ENCODE results near the gene STXBP6. TPM values are rescaled to one million over a fixed set of nuclear protein-coding genes. Genes with fewer than 3 reads are reported as not detected.
"Not testable (repeated sequence)": the region's sequence is repeated elsewhere in the genome, so short reads cannot be mapped to it uniquely, and the experiment has no call there.

The STXBP6 gene
- total RNA-seq, 4 donors from 2014 or later, result 7.1 to 16.8 (median 8.9) TPM

DNA sequence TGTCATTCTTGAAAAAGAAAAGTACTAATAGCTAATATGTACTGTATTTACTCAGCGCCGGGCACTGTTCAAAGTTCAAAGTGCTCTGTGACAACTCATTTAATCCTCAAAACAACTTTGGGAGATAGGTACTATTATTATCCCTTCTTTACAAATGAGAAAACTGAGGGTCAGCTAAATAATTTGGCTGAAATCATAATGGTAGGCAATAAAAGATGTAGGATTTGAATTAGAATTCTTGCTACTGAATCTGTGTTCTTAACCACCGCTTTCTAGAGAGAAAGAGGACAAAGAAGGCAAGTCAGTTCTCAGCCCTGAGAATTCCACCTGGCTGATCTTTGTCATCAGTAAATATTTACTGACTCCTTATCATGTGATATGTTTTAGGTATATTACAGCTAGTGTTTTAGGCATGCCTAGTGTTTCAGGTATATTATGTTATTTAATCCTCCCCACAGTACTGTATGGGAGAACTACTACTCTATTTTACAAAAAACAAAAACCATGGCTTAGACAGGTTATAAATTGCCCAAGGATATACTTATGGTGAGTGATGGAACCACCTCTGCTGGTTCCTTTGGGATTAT lies 210.2 kb downstream of the STXBP6 start:
- H3K36me3 ChIP-seq, result no peaks in the 10 kb centered on the region
- 37 to 41% methylated on average over 3 of the region's 3 CpGs for WGBS, 2 donors (ENCODE audit: low coverage in 1 of 2)
- in situ Hi-C loops (cut with MboI; ENCODE audit: low pct_ligation_motif_present in 1 of 4, low pct_unique_long_range_greater_than_20kb in 1 of 4, low sequenced_read_pairs in 3 of 4) (no loop called here), intact Hi-C loops (cut with DNase I; ENCODE audit: low total_unique reads) (no loop called here)
- peak overlapping the region; percentile 38 to 66 (median 58) for H3K27ac ChIP-seq
- no peaks in the 10 kb centered on the region for H3K9me3 ChIP-seq
- peak; percentile 27 for DNase-seq
- no peak overlapping the region for H3K4me3 ChIP-seq
- H3K4me1 ChIP-seq, result peaks cover 0 to 60% (median 29%) of the 10 kb centered on the region in 4 donors
- no peaks in the 10 kb centered on the region for H3K27me3 ChIP-seq
- TF ChIP-seq, protein P1, sequence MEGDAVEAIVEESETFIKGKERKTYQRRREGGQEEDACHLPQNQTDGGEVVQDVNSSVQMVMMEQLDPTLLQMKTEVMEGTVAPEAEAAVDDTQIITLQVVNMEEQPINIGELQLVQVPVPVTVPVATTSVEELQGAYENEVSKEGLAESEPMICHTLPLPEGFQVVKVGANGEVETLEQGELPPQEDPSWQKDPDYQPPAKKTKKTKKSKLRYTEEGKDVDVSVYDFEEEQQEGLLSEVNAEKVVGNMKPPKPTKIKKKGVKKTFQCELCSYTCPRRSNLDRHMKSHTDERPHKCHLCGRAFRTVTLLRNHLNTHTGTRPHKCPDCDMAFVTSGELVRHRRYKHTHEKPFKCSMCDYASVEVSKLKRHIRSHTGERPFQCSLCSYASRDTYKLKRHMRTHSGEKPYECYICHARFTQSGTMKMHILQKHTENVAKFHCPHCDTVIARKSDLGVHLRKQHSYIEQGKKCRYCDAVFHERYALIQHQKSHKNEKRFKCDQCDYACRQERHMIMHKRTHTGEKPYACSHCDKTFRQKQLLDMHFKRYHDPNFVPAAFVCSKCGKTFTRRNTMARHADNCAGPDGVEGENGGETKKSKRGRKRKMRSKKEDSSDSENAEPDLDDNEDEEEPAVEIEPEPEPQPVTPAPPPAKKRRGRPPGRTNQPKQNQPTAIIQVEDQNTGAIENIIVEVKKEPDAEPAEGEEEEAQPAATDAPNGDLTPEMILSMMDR (IDR thresholded peaks at IDR 0.05), result no peak
- TF ChIP-seq POLR2A (IDR thresholded peaks at IDR 0.05) (no peak), POLR2AphosphoS5 (IDR thresholded peaks at IDR 0.05) (no peak), EP300 (IDR thresholded peaks at IDR 0.05; ENCODE audit: low read depth) (no peak)

DNA sequence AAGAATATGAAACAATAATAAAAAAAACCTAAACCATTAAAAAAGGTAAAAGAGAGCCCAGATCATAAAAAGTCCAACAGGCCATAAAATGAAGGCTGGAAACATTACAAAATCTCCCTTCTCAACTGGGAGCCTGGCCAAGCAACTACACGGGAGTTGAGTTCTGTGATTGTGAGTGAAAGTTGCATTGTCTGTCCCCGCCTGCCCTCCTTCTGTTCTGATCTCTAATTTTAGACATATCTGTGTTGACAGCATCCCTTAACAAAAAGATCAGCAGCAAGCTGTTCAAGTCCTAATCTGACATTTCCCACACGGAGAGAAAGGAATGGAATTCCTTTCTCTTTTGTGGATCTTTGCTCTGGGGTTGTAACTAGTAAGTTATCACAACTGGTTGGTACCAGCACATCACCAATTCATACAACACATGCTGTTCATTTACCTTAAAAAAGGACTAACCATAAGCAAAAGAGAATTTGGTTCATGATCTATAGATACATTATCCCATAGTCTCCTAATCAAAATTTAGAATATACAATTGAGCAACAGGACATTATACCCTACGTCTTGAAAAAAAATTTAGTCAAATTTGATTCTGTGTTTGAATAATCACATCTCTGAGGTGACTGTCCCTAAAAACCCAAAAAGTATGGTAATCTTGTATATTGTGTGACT lies 210.9 kb downstream of the STXBP6 start:
- Histone ChIP-seq H3K9me3 (no peaks in the 10 kb centered on the region), H3K27me3 (no peaks in the 10 kb centered on the region), H3K4me1 (peaks cover 0 to 54% (median 27%) of the 10 kb centered on the region in 4 donors), H3K4me3 (no peak overlapping the region), H3K36me3 (no peaks in the 10 kb centered on the region), H3K27ac (peak overlapping the region; percentile 38 to 66 (median 58))
- WGBS, 2 donors (ENCODE audit: low coverage in 1 of 2), result 29 to 39% methylated on average over 4 of the region's 4 CpGs
- peak; percentile 33 for DNase-seq
- TF ChIP-seq, protein P1 (IDR thresholded peaks at IDR 0.05), result no peak
- TF ChIP-seq POLR2AphosphoS5 (IDR thresholded peaks at IDR 0.05), result no peak
- no peak for TF ChIP-seq POLR2A (IDR thresholded peaks at IDR 0.05)
- no peak for TF ChIP-seq EP300 (IDR thresholded peaks at IDR 0.05; ENCODE audit: low read depth)
- intact Hi-C loops (cut with DNase I; ENCODE audit: low total_unique reads), result no loop called here
- in situ Hi-C loops (cut with MboI; ENCODE audit: low pct_ligation_motif_present in 1 of 4, low pct_unique_long_range_greater_than_20kb in 1 of 4, low sequenced_read_pairs in 3 of 4), result no loop called here

DNA sequence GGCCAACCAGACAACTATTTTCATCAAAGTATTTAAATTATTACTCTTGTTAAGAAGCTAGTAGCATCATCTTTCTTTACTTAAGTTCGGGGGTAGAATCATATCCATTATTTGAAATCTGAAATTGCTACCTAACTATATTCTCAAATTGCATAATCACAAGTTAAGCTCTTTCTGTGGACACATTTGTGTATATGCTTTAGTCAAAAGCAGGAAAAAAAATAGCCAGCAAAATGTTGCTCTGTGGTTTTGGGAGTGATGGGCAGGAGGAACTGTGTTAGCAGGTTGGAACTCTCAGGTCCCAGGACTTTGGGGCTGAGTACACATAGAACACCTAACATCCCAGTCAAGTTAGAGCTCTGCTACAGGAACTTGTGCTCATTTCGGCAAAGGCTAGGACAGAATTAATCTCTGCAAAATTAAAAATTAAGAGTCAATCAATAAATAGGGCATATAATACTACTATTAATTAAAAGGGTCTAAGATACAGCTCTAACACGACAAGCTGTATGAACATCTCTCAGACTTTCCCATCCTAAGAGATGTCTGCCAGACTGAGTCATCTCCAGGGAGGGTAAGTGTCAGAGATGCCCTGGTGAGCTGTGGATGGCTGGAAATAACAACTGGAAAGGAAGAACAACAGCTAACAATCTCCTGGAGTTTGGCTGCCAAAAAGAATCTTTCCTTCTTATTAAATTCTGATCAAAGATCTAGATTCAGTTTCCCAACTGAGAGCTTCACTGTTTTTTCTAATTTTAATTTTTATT lies 212.5 kb downstream of the STXBP6 start:
- Histone ChIP-seq H3K4me1 (peaks cover 0 to 44% (median 23%) of the 10 kb centered on the region in 4 donors), H3K27ac (no peak overlapping the region), H3K36me3 (no peaks in the 10 kb centered on the region), H3K9me3 (no peaks in the 10 kb centered on the region), H3K27me3 (no peaks in the 10 kb centered on the region), H3K4me3 (no peak overlapping the region)
- intact Hi-C loops (cut with DNase I; ENCODE audit: low total_unique reads), result no loop called here
- DNase-seq, result no peak
- in situ Hi-C loops (cut with MboI; ENCODE audit: low pct_ligation_motif_present in 1 of 4, low pct_unique_long_range_greater_than_20kb in 1 of 4, low sequenced_read_pairs in 3 of 4), result no loop called here
- TF ChIP-seq, protein P1 (IDR thresholded peaks at IDR 0.05), result no peak
- no peak for TF ChIP-seq EP300 (IDR thresholded peaks at IDR 0.05; ENCODE audit: low read depth)
- no peak for TF ChIP-seq POLR2A (IDR thresholded peaks at IDR 0.05)
- TF ChIP-seq POLR2AphosphoS5 (IDR thresholded peaks at IDR 0.05), result no peak
- whole genome bisulfite sequencing, 2 donors (ENCODE audit: low coverage in 1 of 2), result 72 to 84% methylated on average over 3 of the region's 3 CpGs

DNA sequence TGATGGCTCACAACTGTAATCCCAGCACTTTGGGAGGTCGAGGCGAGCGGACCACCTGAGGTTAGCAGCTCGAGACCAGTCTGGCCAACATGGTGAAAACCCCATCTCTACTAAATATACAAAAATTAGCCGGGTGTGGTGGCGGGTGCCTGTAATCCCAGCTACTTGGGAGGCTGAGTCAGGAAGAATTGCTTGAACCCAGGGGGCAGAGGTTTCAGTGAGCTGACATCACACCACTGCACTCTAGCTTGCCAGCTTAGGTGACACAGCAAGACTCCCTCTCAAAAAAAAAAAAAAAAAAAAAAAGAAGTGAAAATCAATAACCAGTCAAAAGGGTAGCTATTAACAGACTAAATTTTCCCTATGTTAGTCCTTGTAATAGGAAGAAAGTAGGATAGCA lies 213.6 kb downstream of the STXBP6 start:
- H3K27ac ChIP-seq; H3K4me3 ChIP-seq; H3K9me3 ChIP-seq; DNase-seq; H3K27me3 ChIP-seq; intact Hi-C loops (cut with DNase I; ENCODE audit: low total_unique reads); in situ Hi-C loops (cut with MboI; ENCODE audit: low pct_ligation_motif_present in 1 of 4, low pct_unique_long_range_greater_than_20kb in 1 of 4, low sequenced_read_pairs in 3 of 4); H3K36me3 ChIP-seq: not testable (repeated sequence)
- peaks cover 0 to 33% (median 23%) of the 10 kb centered on the region in 4 donors for H3K4me1 ChIP-seq
- 73 to 95% methylated on average over 3 to 6 of the region's 6 CpGs for WGBS, 2 donors (ENCODE audit: low coverage in 1 of 2)
